ENCODE measurements around the gene OPCML.

Gene OPCML

DNA sequence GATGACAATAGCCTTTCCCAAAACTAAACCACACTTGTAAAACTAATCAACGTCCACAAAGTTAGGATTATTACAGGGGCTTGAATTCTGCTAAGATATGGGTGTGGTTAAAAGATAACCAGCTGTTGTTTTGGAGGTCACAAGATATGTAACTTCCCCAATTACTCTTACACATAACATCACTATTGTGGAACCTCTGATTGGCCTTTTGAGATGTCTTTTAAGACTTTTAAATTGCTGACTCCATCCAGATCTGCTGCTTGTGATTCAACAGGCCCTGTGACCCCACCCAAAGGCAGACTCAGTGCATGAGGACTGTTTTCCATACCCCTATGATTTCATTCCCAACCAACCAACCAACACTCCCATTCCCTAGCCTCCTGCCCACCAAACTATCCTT, 893.9 kb downstream of the OPCML start:
- no peak for DNase-seq

DNA sequence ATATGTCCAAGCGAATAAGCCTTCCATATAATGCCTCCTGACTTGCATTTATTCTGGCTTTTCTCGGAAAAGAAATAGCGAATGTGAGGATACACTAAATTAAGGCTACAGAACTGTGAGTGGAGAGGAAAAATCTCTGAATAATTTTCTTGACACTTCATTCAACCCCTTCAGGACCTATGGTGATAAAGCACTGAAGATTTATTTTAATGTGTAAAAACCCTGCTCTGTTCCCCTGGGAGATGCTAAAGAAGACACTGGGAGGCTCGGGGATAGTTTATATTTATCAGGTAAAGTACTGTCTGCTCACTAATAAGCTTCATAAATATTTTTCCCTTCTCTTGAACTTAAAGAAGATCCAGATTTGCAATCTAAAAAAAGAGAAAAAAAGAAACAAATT, 895.8 kb downstream of the OPCML start:
- no peak for DNase-seq

DNA sequence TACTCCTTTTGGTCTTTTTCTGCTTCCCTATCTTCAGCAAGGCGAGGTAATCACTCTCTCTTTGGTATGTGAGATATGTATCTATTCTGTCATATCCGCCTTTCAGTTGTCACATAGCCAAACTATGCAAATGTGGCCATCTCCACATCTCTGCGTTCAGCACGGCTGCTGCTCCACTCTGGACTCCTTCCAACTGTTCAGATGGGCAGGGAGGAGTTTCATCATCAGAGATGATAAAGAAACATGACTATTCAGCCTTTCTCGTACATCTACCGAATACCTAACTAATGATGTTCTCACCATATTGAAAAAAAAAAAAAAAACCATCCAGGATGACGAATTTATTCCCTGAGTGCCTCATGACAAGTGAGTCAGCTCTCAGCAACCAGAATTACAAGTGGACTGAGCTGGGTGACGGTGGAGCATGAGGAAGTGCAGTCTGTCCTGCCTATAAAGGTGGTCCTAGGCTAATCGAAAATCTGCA, 899.6 kb downstream of the OPCML start:
- DNase-seq = no peak

DNA sequence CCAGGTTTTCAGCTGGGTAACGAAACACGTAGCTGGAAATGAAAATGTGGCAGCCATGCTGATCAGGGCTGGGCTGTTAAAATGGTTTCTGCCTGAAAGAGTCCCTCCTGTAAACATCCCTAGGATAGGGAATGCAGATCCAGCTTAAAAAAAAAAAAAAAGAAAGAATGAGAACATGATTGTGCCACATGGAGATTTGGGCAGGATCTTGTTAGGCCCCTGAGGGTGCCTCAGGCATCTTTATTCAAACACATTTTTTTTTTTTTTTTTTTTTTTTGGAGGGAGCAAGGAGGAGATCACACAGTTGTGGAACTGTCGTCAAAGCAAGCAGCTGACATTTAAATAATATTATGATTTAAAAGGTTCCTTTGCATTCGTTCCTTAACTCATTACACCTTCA, 900.3 kb downstream of the OPCML start:
- no peak for DNase-seq

- no peak for DNase-seq
Measured at GRCh38 chr11:132627981-132628380, 904.3 kb downstream of the OPCML start.

DNA sequence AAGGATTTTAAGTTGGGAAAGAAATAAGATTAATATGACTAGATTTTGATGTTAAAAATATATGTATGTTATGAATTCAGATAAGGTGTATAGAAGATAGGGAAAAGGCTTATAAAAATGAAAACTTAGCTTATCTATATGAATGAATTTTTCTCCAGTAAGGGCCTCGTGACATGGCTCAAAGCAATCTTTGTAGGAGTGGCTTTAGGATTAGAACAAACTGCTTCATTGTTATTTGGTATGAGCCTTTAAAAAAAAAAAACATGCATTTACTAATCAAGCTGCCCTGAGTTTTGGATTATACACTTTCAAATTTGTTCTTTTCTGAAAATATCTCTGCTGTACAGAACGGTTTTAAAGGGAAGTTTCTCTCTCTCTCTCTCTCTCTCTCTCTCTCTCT, 905.9 kb downstream of the OPCML start:
- no peak for DNase-seq

- DNase-seq = no peak
Measured at GRCh38 chr11:132623511-132623910, 908.8 kb downstream of the OPCML start.

GRCh38 chr11:132621976-132622580, 910.2 kb downstream of the OPCML start:
- no peak for DNase-seq

- DNase-seq = no peak
Measured at GRCh38 chr11:132620423-132620822, 911.9 kb downstream of the OPCML start.

DNA sequence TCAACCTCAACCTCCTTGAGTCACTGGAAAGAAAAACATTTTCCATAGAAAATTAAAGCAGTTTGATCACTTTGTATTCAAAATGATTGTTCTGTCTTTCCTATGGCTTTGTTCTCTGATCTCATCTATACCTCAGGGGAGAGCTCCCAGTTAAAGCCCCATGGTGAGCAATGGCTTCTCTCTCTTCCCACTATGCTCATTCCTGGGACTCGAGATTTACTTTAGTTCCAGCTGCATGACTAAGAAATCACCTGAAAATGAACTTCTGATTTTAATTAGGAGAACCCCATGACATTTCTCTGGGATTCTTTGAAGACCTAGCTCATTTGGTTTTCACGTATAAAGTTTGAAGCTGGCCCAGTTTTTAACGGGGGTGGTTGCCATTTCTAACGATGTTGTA, 921.5 kb downstream of the OPCML start:
- no peak for DNase-seq

- DNase-seq = no peak
Measured at GRCh38 chr11:132610216-132610615, 922.1 kb downstream of the OPCML start.

DNA sequence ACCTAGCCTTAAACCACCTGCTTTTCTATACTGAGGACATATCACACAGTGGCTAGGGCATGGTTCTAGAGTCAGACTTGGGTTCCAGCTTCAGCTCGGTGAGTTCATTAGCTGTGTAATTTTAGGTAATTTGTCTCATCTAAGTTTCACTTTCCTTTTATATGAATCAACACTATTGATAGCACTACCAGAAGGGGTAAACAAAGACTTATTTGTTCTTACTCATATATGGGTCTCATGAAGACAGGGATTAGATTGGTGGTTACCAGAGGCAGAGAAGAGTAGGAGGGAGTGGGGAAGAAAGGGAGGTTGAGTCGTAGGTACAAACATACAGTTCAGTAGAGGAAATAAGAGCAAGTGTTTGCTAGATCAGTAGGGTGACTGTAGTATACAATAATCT, 924.7 kb downstream of the OPCML start:
- DNase-seq = no peak

- DNase-seq = no peak
Measured at GRCh38 chr11:132605825-132606570, 926.3 kb downstream of the OPCML start.

GRCh38 chr11:132604431-132604830, 927.9 kb downstream of the OPCML start:
- DNase-seq = no peak

DNA sequence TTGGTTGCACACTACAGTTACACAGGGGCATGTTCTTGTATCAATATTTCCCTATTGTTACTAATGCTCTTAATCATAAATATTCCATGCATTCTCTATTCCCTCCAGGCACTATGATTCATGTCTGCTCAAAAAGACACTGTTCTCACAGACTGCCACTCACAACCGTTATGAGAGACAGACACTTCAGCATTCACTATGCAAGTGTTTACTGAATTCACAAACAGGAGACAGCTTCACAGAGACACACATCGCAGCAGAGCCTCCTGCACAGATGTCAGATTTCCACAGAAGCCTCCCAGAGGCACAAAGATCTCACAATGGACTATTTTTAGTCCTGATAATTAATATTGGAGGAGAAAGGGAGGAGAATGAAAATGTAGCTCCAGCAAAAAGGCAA, 930.4 kb downstream of the OPCML start:
- DNase-seq = no peak

DNA sequence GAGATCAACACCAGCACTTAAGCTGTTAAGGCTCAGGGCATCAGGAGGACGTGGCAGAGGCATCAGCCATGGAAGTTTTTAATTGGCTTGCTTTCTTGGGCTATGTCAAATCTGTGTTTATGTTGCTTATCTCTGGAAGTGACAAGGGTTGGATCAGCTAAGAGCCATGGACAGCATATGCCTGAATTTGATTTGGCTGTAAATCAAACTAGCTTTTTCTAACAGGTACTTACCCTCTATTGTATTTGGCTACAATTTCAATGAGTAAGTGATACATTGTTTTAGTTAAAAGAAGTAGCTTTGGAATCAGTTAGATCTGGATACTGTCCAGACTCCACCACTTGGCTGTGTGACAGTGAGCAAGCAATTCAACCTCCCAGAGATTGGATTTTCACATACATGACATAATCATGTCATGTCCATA, 936.6 kb downstream of the OPCML start:
- DNase-seq = no peak

- no peak for DNase-seq
Measured at GRCh38 chr11:132595246-132595645, 937.1 kb downstream of the OPCML start.

- no peak for DNase-seq
Measured at GRCh38 chr11:132590986-132591385, 941.3 kb downstream of the OPCML start.

- DNase-seq = no peak
Measured at GRCh38 chr11:132590554-132590953, 941.7 kb downstream of the OPCML start.

DNA sequence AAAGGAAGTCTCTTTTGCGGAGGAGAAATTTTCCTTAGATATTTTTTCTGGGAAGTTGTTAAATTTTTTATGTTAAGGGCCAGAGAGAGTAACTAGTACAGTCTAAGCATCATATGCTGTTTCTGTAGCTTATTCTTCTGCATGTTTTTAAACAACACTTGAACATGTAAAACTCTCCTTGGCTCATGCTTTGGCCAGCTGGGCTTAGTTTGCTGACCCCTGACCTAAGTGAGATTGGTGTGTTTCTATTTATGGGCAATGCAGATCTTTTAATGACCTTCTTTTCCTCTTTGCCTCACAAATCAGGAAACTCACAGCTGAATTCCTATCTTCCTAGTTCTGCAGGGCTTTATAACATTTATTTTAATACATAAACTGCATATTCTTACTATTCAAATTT, 942.5 kb downstream of the OPCML start:
- DNase-seq = no peak

GRCh38 chr11:132588366-132588765, 943.9 kb downstream of the OPCML start:
- no peak for DNase-seq

GRCh38 chr11:132587716-132588115, 944.6 kb downstream of the OPCML start:
- no peak for DNase-seq

- no peak for DNase-seq
Measured at GRCh38 chr11:132586801-132587200, 945.5 kb downstream of the OPCML start.

DNA sequence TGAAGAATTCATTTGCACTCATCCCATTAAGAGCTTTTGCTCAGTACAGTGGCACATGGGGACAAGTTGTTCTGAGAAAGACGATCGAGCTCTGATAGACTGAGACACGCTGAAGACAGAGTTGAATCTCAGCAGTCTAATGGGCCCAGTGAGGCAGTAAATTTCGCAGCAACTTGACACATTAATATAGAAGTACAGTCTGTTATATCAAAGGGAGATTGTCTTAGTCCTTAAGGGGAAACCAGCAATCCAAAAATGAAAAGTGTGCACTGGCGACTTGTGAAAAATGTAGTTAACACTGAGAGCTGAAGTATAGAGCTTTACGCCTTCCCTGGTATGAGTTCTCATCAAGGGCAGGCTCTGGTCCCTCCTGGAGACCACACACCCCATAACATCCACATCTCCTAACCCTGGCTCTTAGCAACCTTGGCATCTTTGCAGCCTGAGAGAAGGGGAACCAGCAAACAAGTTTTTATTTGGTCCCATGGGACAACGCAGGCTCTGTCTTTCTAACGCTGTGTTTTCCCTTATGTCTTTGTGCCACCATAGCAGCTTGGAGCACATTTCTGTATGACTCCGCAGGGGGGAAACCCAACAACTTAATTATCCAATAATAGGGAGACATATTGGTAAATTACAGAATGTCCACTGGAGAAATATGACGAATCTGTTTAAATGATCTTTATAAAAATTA, 952.5 kb downstream of the OPCML start:
- no peak for DNase-seq
